Fibroblast of skin of left biceps (primary cell): ENCODE measurements around the gene C1orf94.

Experiments used
- DNase-seq, 2 experiments: peaks; one replicate each; pipeline ENCODE4 v3.0.0-alpha.2; 2013; ENCODE audit warnings: low read depth in 2 of 2

C1orf94 gene, protein sequence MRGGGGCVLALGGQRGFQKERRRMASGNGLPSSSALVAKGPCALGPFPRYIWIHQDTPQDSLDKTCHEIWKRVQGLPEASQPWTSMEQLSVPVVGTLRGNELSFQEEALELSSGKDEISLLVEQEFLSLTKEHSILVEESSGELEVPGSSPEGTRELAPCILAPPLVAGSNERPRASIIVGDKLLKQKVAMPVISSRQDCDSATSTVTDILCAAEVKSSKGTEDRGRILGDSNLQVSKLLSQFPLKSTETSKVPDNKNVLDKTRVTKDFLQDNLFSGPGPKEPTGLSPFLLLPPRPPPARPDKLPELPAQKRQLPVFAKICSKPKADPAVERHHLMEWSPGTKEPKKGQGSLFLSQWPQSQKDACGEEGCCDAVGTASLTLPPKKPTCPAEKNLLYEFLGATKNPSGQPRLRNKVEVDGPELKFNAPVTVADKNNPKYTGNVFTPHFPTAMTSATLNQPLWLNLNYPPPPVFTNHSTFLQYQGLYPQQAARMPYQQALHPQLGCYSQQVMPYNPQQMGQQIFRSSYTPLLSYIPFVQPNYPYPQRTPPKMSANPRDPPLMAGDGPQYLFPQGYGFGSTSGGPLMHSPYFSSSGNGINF

GRCh38 chr1:34176830-34177603 lies at the start of gene C1orf94:
TSS of gene C1orf94 (plus strand) at chr1:34176907. CDS start at chr1:34177790, 883 bp downstream.
- no peak for DNase-seq

DNA sequence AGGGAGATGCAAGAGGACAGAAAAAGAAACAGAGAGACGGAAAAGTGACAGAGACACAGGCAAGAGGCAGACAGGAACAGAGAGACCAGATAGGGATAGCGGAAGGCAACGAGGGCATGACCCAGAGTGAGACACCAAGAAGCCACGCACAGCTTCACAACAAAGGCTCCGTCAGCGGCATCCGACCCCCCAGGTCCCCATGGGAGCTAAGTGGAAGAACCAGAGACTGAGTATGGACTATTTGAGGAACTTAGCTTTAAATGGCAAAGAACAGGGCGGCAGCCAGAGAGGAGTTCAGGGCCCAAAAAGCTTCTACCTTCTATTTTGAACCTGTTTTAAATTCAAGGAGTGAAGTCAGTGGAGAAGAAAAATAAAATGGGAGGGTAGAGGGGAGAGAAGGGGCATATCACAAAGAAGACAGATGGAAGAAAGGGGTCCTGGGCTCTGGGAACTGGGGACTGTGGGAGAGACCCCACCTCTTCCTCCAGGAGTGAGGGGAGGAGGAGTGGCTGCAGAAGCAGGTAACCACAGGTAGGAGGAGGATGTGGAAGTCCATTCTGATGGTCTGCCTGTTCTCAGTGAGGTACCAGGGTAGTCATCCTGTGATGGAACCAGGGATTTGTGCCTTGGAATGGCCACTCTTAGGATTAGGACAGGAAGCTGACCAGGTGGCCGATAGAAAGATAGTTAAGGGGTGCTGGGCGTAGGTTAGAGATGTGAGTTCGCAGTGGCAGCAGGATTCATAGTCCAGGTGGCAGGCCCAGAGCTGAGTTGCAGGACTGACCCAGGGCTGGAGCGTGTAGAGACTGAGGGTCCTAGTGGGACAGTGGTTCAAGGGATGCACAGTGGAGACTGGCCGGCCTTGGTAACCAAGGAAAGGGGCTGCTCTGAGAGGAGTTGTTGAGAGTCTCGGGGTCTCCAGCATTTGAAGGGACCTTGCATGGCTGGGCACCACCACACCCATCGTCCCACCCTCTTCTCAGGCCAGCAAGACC lies 49.4 kb upstream of the C1orf94 start:
- no peak for DNase-seq

DNA sequence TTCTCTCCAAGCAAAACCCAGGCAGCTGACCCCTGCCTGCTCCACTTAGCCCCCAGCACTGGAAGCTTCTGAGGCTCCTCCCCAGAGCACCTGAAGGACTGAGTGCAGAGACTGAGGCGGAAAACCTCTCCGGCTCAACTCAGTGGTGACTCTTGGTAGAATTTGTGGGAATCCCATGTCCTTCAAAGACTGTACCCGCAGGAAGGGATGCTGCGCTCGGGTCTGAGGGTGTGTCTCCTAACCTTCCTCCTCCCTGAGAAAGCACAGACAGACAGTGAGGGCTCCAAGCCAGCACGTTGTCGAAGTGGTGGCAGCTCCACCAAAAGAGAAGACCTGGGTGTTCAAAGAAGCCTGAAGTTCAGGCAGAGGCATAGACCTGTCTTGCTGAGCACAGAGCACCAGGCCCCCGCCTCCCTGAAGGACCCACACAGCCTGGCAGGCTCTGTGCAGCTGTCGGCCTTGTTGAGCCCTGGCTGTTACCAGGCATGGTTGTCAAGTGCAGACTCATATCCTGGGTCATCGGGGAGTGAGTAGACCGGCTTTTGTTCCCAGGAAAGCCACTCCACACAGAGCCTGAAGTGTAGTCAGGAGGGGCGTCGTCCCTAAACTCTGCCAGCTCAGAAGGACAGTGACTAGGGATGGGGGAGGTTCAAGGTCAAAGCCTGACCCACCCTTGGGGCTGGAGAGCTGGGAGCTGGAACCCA lies 48.4 kb upstream of the C1orf94 start:
- DNase-seq, result no peak

GRCh38 chr1:34129630-34130029 lies 47.1 kb upstream of the C1orf94 start:
- no peak for DNase-seq

- no peak for DNase-seq
These were observed 46.4 kb upstream of the C1orf94 start for GRCh38 chr1:34130306-34130705.

- DNase-seq, result no peak
These were observed 45.1 kb upstream of the C1orf94 start for GRCh38 chr1:34131396-34132160.

- DNase-seq, result no peak
These were observed 44.6 kb upstream of the C1orf94 start for GRCh38 chr1:34132161-34132420.

DNA sequence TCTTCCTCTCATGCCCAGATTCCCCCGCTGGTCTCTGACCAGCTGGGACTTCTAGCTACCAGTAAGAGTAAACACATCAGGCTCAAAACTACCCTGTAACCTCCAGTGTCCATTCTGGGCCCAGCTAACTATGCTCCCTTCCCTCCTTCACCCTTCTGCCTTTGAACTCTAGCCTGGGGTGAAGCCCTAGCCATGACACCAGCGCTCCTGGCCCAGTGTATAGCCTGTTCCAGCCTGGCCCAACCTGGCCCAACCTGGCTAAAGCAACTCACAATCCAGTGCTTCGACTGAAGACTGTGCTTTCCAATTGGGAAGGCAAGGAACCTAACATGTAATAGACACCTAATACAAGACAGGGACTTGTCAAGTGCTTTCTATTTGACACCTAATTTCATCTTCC lies 39.3 kb upstream of the C1orf94 start:
- no peak for DNase-seq

DNA sequence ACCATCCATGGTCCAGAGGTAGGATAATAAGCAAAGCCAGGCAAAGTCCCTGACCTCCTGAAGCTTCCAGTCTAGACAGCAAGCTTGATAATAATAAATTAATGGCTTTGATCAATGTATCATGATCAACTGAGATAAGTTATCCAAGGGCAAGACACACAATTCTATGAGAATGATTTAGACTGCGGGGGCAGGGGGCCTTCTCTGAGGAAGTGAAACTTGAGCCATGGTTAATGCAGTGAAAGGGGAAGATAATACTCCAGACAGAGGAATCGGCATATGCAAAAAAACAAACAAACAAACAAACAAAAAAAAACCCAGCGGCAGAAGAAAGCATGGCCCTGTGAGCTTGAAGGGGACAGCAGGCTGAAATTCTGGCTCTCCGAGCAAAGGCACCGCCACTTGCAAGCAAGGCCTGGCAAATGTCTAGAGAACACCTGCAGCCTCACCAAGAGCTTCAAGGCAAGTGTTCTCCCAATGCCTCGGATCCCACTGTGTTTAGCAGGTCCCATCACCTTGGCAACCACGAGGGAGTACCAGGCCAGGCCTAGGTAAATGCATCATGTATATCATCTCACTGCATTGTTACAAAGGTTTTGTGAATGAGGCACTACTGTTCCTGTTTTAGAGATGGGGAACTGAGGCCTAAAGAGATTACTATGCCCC lies 36.6 kb upstream of the C1orf94 start:
- no peak for DNase-seq

DNA sequence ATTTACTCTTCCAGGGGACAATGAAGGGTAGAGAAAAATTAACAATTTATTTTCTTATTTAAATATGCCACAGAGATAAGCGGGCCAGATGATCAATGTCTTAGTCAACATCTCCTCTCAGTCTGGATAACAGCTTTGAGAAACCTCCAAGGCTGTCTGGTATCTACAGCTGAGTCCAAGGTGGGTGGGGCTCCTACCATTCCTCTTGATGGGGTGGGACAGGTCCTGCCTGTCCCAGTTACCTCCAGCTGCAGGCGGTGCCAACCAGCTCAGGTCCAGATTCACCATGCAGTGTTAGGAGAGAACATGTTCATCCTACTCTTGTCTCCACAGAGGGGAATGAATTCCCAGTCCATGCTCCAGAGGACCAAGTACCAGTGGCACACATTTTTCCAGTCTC lies 32.7 kb upstream of the C1orf94 start:
- no peak for DNase-seq

DNA sequence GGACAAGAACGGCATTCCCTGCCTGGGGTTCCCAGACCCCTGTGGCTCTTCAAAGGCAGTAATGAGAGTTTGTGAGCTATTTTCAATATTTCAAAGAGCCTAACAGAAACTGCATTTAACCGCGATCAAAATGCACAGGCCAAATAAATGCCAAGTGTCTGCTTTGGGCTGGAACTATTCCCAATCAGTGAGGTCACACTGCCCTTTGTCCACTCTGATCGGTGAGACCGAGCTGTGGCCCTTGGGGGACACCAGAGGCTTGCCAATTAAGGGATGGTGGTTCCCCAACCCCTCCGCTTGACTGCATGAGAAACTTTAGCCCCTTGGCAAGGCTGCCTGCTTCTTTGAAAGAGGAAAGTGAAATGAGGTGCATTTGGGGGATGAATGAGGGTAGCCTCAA lies 31.9 kb upstream of the C1orf94 start:
- no peak for DNase-seq

GRCh38 chr1:34147301-34147700 lies 29.4 kb upstream of the C1orf94 start:
- no peak for DNase-seq

GRCh38 chr1:34149501-34149900 lies 27.2 kb upstream of the C1orf94 start:
- no peak for DNase-seq

DNA sequence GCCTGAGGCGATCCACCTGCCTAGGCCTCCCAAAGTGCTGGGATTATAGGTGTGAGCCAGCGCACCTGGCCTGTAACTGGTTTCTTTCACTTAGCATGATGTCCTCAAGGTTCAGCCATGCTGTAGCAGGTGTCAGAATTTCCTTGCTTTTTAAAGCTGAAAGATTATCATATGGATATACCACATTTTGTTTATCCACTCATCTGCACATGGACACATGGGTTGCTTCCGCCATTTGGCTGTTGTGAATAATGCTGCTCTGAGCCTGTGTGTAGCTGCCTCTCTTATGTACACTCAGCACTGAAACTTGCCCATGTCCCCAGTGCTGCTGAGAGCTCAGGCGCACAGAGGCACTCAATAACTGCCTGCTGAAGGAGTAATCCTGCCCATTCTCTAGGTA lies 23.5 kb upstream of the C1orf94 start:
- no peak for DNase-seq

DNA sequence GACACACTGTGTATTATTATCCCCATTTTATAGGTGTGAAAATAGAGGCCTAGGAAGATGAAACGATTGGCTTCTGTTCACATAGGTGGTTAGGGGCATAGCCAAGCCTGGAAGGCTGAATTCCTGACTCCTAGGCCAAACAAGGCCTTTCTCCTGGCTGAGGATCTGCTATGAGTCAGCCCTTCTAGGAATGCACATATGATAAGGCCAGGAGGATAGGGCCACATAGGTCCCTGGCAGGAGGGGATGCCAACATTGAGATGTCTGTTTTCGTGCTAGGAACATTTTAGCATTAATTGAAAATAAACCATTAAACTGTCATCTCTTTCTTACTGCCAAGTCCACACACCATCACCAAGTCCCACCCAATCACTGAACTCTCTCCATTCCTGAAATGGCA lies 20.8 kb upstream of the C1orf94 start:
- peak in 1 of 2 experiments; percentile 24 for DNase-seq

DNA sequence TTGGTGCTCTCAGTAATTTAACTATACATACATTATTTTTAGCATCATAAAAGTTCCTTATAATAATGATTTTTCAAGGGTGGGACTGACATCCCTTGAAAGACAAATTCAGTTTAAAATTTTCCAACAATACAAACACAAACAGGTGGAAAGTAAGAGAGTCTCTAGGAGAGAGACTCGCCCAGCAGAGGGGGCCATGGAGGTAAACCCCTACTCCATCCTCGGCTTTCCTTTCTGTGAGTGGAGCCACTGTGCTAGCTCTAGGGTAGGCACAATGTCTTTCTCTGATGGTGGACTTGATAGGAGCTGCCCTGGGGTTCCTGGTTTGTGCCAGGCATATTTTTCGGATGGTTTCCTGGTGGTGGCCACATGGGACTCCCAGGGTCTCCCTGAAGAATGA lies 20.0 kb upstream of the C1orf94 start:
- no peak for DNase-seq

- DNase-seq, result peak; percentile 89
These were observed 13.6 kb upstream of the C1orf94 start for GRCh38 chr1:34162852-34163766.
